SK-N-MC (cell line): ENCODE measurements around the gene FUT8.

Experiments used
- EZH2 ChIP-seq: fragments of 200-600 bp; sonication (generic); IDR thresholded peaks from one replicate; pipeline ENCODE4 v1.6.1; 2017; ENCODE audit warnings: antibody characterized with exemption
- POLR2AphosphoS5 ChIP-seq: IDR thresholded peaks from 2 replicates; pipeline ENCODE4 v1.6.1; 2012; ENCODE audit warnings: mild to moderate bottlenecking, low read depth, low read length, borderline replicate concordance

- TF ChIP-seq EZH2, result no peak
- no peak for TF ChIP-seq POLR2AphosphoS5
These were observed 49.2 kb downstream of the FUT8 start for GRCh38 chr14:65461730-65462129.
